ENCODE results near the gene ITPKA.

ITPKA gene

GRCh38 chr15:41511899-41512369 is 18.3 kb downstream of the ITPKA start:
- DNase-seq = peak; percentile 45

- no peak for DNase-seq
Measured at GRCh38 chr15:41512512-41512939, 18.9 kb downstream of the ITPKA start.

- DNase-seq = peak; percentile 52
Measured at GRCh38 chr15:41512940-41513505, 19.3 kb downstream of the ITPKA start.

- peak; percentile 93 for DNase-seq
Measured at GRCh38 chr15:41513506-41514227, 20.0 kb downstream of the ITPKA start, which contains the start of gene LTK. TSS of gene LTK (minus strand) at chr15:41513827. CDS start at chr15:41513709, 118 bp downstream.

- no peak for DNase-seq
Measured at GRCh38 chr15:41517895-41518449, 24.3 kb downstream of the ITPKA start.

- DNase-seq = no peak
Measured at GRCh38 chr15:41520636-41521035, 27.0 kb downstream of the ITPKA start.

- no peak for DNase-seq
Measured at GRCh38 chr15:41521614-41522013, 27.9 kb downstream of the ITPKA start.

- DNase-seq = no peak
Measured at GRCh38 chr15:41523097-41523496, 29.4 kb downstream of the ITPKA start.

- no peak for DNase-seq
Measured at GRCh38 chr15:41530363-41530956, 36.8 kb downstream of the ITPKA start.

GRCh38 chr15:41535544-41535943 is 41.9 kb downstream of the ITPKA start:
- DNase-seq = no peak

- no peak for DNase-seq
Measured at GRCh38 chr15:41536866-41537265, 43.2 kb downstream of the ITPKA start.

- DNase-seq = no peak
Measured at GRCh38 chr15:41543521-41543870, 49.8 kb downstream of the ITPKA start.

GRCh38 chr15:41544650-41545015 is 51.0 kb downstream of the ITPKA start:
- no peak for DNase-seq

GRCh38 chr15:41545218-41545617 is 51.5 kb downstream of the ITPKA start:
- no peak for DNase-seq

GRCh38 chr15:41546851-41547786 is 53.4 kb downstream of the ITPKA start:
- DNase-seq = no peak

- DNase-seq = no peak
Measured at GRCh38 chr15:41550066-41550775, 56.5 kb downstream of the ITPKA start.

All from NCI-H82 (cell line).